Thoracic aorta (tissue), 2 donors: ENCODE measurements around the gene ZSCAN10. TPM values are rescaled to one million over a fixed set of nuclear protein-coding genes. Genes with fewer than 3 reads are reported as not detected.
"Not testable (repeated sequence)": the region's sequence is repeated elsewhere in the genome, so short reads cannot be mapped to it uniquely, and the experiment has no call there.

Source experiments
- ATAC-seq: fragments of 150-250 bp; one replicate; pipeline ENCODE4 v1.8.0; 2017; ENCODE audit warnings: low read depth; ENCODE audit not compliant: insufficient number of reproducible peaks, low FRiP score
- DNase-seq: peaks from one replicate; pipeline ENCODE4 v3.0.0-alpha.2; 2020; ENCODE audit warnings: low spot score
- H3K27ac ChIP-seq, 2 donors: fragments of 200-600 bp; sonication (generic); 1 replicate in 1 of 2; 2 replicates in 1 of 2; pipeline ENCODE4 v1.5.1; 2016; ENCODE audit warnings: mild to moderate bottlenecking in 2 of 2, moderate library complexity in 2 of 2
- H3K27me3 ChIP-seq: fragments of 200-600 bp; sonication (generic); replicated peaks from 2 replicates; pipeline ENCODE4 v1.6.0; 2016; ENCODE audit warnings: mild to moderate bottlenecking; ENCODE audit not compliant: insufficient read depth
- H3K36me3 ChIP-seq: fragments of 200-600 bp; sonication (generic); one replicate; pipeline ENCODE4 v1.5.1; 2016
- H3K4me1 ChIP-seq, 2 donors: fragments of 200-600 bp; sonication (generic); 1 replicate in 1 of 2; 2 replicates in 1 of 2; pipeline versions ENCODE4 v1.5.1 to v1.6.0; 2016; ENCODE audit warnings: low read depth in 2 of 2, mild to moderate bottlenecking in 1 of 2; ENCODE audit not compliant: control insufficient read depth in 1 of 2
- H3K4me3 ChIP-seq: fragments of 200-600 bp; sonication (generic); 2 replicates; pipeline ENCODE4 v1.5.1; 2016; ENCODE audit warnings: mild to moderate bottlenecking
- H3K9me3 ChIP-seq: fragments of 200-600 bp; sonication (generic); 2 replicates; pipeline ENCODE4 v1.5.1; 2016
- total RNA-seq, 2 donors: library from RNA; depleted of rRNA; stranded (reverse); fragments of >200 nt; gene quantifications; one replicate each; pipeline versions ENCODE4 v1.1.0 to v1.2.3, GENCODE V29; 2016
- TF ChIP-seq, protein P1 (sequence below): fragments of 200-600 bp; sonication (generic); IDR thresholded peaks from one replicate; pipeline ENCODE4 v1.5.1; 2019; ENCODE audit warnings: antibody characterized with exemption

The ZSCAN10 gene
- total RNA-seq, 2 donors from 2014 or later: not detected

GRCh38 chr16:3070608-3071111 lies 28.4 kb downstream of the ZSCAN10 start:
- H3K4me1 ChIP-seq: peaks cover 3 to 11% of the 10 kb centered on the region in 2 donors
- no peak for DNase-seq
- H3K27me3 ChIP-seq: no peaks in the 10 kb centered on the region
- no peaks in the 10 kb centered on the region for H3K36me3 ChIP-seq
- no peak for ATAC-seq
- TF ChIP-seq, protein P1, sequence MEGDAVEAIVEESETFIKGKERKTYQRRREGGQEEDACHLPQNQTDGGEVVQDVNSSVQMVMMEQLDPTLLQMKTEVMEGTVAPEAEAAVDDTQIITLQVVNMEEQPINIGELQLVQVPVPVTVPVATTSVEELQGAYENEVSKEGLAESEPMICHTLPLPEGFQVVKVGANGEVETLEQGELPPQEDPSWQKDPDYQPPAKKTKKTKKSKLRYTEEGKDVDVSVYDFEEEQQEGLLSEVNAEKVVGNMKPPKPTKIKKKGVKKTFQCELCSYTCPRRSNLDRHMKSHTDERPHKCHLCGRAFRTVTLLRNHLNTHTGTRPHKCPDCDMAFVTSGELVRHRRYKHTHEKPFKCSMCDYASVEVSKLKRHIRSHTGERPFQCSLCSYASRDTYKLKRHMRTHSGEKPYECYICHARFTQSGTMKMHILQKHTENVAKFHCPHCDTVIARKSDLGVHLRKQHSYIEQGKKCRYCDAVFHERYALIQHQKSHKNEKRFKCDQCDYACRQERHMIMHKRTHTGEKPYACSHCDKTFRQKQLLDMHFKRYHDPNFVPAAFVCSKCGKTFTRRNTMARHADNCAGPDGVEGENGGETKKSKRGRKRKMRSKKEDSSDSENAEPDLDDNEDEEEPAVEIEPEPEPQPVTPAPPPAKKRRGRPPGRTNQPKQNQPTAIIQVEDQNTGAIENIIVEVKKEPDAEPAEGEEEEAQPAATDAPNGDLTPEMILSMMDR: no peak
- H3K9me3 ChIP-seq: no peaks in the 10 kb centered on the region
- no peak overlapping the region for H3K4me3 ChIP-seq
- H3K27ac ChIP-seq: no peak overlapping the region

- H3K36me3 ChIP-seq, H3K27ac ChIP-seq, DNase-seq, H3K9me3 ChIP-seq, H3K4me3 ChIP-seq, H3K27me3 ChIP-seq, ATAC-seq: not testable (repeated sequence)
- peaks cover 11 to 23% of the 10 kb centered on the region in 2 donors for H3K4me1 ChIP-seq
Observed at GRCh38 chr16:3069146-3069545, 29.9 kb downstream of the ZSCAN10 start.

DNA sequence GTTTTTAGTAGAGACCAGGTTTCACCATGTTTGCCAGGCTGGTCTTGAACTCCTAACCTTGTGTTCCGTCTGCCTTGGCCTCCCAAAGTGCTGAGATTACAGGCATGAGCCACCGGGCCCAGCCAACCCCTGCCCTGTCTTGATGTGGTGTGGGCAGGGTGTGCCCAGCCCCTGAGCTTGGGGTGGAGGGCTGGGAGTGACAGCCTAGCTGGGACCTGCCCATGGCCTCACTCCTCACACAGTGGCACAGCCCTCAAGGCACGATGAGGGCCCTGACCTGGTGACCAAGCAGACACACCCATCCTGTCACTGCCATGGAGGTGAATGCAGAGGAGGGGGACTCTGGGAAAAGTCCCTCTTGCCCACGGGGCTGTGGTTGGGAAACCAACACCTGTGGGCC lies 30.6 kb downstream of the ZSCAN10 start:
- no peak for DNase-seq
- Histone ChIP-seq H3K4me1 (peaks cover 11 to 23% of the 10 kb centered on the region in 2 donors), H3K36me3 (no peaks in the 10 kb centered on the region), H3K27ac (no peak overlapping the region), H3K9me3 (no peaks in the 10 kb centered on the region), H3K27me3 (no peaks in the 10 kb centered on the region), H3K4me3 (no peak overlapping the region)
- ATAC-seq: no peak
- TF ChIP-seq, protein P1: no peak

DNA sequence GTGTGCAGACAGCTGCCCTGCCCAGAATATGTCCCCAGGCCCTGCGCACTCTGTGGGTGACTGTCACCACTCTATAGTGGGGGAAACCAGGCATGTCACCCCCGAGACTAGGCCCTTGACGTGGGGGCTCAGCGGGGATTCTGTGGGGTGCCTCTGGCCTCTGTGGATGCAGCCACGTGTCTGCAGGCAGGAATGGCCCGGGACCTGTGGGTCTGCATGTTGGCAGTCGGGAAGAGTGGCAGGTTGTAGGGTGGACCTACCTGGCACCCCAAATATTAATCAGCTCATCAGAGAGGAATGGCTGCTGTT lies 32.7 kb downstream of the ZSCAN10 start:
- no peak overlapping the region for H3K27ac ChIP-seq
- TF ChIP-seq, protein P1: no peak
- peak overlapping the region; percentile 64 for H3K4me3 ChIP-seq
- H3K27me3 ChIP-seq: no peaks in the 10 kb centered on the region
- no peak for ATAC-seq
- no peaks in the 10 kb centered on the region for H3K9me3 ChIP-seq
- no peaks in the 10 kb centered on the region for H3K36me3 ChIP-seq
- peaks cover 11 to 23% of the 10 kb centered on the region in 2 donors for H3K4me1 ChIP-seq
- DNase-seq: no peak

GRCh38 chr16:3065742-3066439 lies 33.2 kb downstream of the ZSCAN10 start:
- peak overlapping the region in 1 of 2 donors; percentile 14 for H3K27ac ChIP-seq
- no peak for ATAC-seq
- TF ChIP-seq, protein P1: no peak

More at GRCh38 chr16:3065742-3066439, 33.2 kb downstream of the ZSCAN10 start:
- Histone ChIP-seq H3K36me3 (no peaks in the 10 kb centered on the region), H3K9me3 (no peaks in the 10 kb centered on the region), H3K4me1 (peaks cover 11 to 23% of the 10 kb centered on the region in 2 donors), H3K4me3 (peak overlapping the region; percentile 64), H3K27me3 (no peaks in the 10 kb centered on the region)
- DNase-seq: no peak
